MM.1S (cell line): ENCODE measurements around the gene SRRM3.
A peak's percentile ranks its signal among the peaks of the same experiment; 100 is the strongest.

Experiments
- DNase-seq: peaks from one replicate; pipeline ENCODE4 v3.0.0-alpha.2; 2015
- H2AFZ ChIP-seq: fragments of 300-600 bp; sonication (generic); 2 replicates; pipeline ENCODE4 v1.6.0; 2016; ENCODE audit warnings: antibody characterized with exemption, low read length
- H3F3A ChIP-seq: fragments of 300-600 bp; sonication (generic); 2 replicates; pipeline ENCODE4 v1.6.1; 2016; ENCODE audit warnings: mild to moderate bottlenecking, antibody characterized with exemption, low read length, moderate library complexity, mixed read lengths; ENCODE audit not compliant: insufficient read depth
- H3K27ac ChIP-seq: fragments of 300-600 bp; sonication (generic); 2 replicates; pipeline ENCODE4 v1.5.1; 2016; ENCODE audit warnings: mild to moderate bottlenecking, low read length
- H3K27me3 ChIP-seq: fragments of 300-600 bp; sonication (generic); replicated peaks from 2 replicates; pipeline ENCODE4 v1.6.0; 2016; ENCODE audit warnings: low read length; ENCODE audit not compliant: insufficient read depth
- H3K36me3 ChIP-seq: fragments of 300-600 bp; sonication (generic); replicated peaks from 2 replicates; pipeline ENCODE4 v1.6.1; 2016; ENCODE audit warnings: mild to moderate bottlenecking, low read length, mixed read lengths; ENCODE audit not compliant: insufficient read depth
- H3K4me1 ChIP-seq: fragments of 300-600 bp; sonication (generic); 2 replicates; pipeline ENCODE4 v1.6.1; 2016; ENCODE audit warnings: low read length, mixed read lengths
- H3K4me2 ChIP-seq: fragments of 300-600 bp; sonication (generic); 2 replicates; pipeline ENCODE4 v1.6.0; 2016; ENCODE audit warnings: low read depth, low read length
- H3K4me3 ChIP-seq: fragments of 300-600 bp; sonication (generic); 2 replicates; pipeline ENCODE4 v1.5.1; 2016; ENCODE audit warnings: low read length, mixed read lengths
- H3K79me2 ChIP-seq: fragments of 300-600 bp; sonication (generic); 2 replicates; pipeline ENCODE4 v1.6.1; 2016; ENCODE audit warnings: mixed run types, low read length, mixed read lengths
- H3K9ac ChIP-seq: fragments of 300-600 bp; sonication (generic); 2 replicates; pipeline ENCODE4 v1.6.1; 2016; ENCODE audit warnings: low read length, mixed read lengths
- H3K9me2 ChIP-seq: fragments of 300-600 bp; sonication (generic); replicated peaks from 2 replicates; pipeline ENCODE4 v1.6.1; 2016; ENCODE audit warnings: mild to moderate bottlenecking, low read length, mixed read lengths; ENCODE audit not compliant: insufficient read depth
- H3K9me3 ChIP-seq: fragments of 300-600 bp; sonication (generic); replicated peaks from 2 replicates; pipeline ENCODE4 v1.6.1; 2016; ENCODE audit warnings: mild to moderate bottlenecking, low read length, mixed read lengths; ENCODE audit not compliant: insufficient read depth
- H4K20me1 ChIP-seq: fragments of 300-600 bp; sonication (generic); 2 replicates; pipeline ENCODE4 v1.6.1; 2016; ENCODE audit warnings: mild to moderate bottlenecking, low read length, moderate library complexity, mixed read lengths; ENCODE audit not compliant: insufficient read depth
- EZH2 ChIP-seq: fragments of 300-600 bp; sonication (generic); optimal IDR thresholded peaks from 2 replicates; pipeline ENCODE3; 2017; ENCODE audit warnings: low read depth, mild to moderate bottlenecking, antibody characterized with exemption, low read length, mixed read lengths
- EZH2phosphoT487 ChIP-seq: fragments of 300-600 bp; sonication (generic); IDR thresholded peaks from 2 replicates; pipeline ENCODE4 v1.6.1; 2018; ENCODE audit warnings: antibody characterized with exemption, low read length
- TF ChIP-seq, protein P1 (sequence below): fragments of 300-600 bp; sonication (generic); IDR thresholded peaks from 2 replicates; pipeline ENCODE4 v1.5.1; 2016; ENCODE audit warnings: antibody characterized with exemption, low read length, mixed read lengths

SRRM3 gene

GRCh38 chr7:76318488-76319353, 117.0 kb downstream of the SRRM3 start:
- no peaks in the 10 kb centered on the region for H3K9me2 ChIP-seq
- H3K27me3 ChIP-seq, result no peaks in the 10 kb centered on the region
- peak overlapping the region; percentile 93 for H3K9ac ChIP-seq
- H3F3A ChIP-seq, result peaks cover 34% of the 10 kb centered on the region
- peaks cover 3% of the 10 kb centered on the region for H3K79me2 ChIP-seq
- H3K4me3 ChIP-seq, result peak overlapping the region; percentile 89
- H3K36me3 ChIP-seq, result no peaks in the 10 kb centered on the region
- TF ChIP-seq EZH2 (no peak), EZH2phosphoT487 (no peak)
- TF ChIP-seq, protein P1, sequence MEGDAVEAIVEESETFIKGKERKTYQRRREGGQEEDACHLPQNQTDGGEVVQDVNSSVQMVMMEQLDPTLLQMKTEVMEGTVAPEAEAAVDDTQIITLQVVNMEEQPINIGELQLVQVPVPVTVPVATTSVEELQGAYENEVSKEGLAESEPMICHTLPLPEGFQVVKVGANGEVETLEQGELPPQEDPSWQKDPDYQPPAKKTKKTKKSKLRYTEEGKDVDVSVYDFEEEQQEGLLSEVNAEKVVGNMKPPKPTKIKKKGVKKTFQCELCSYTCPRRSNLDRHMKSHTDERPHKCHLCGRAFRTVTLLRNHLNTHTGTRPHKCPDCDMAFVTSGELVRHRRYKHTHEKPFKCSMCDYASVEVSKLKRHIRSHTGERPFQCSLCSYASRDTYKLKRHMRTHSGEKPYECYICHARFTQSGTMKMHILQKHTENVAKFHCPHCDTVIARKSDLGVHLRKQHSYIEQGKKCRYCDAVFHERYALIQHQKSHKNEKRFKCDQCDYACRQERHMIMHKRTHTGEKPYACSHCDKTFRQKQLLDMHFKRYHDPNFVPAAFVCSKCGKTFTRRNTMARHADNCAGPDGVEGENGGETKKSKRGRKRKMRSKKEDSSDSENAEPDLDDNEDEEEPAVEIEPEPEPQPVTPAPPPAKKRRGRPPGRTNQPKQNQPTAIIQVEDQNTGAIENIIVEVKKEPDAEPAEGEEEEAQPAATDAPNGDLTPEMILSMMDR, result peak; percentile 42
- H2AFZ ChIP-seq, result peak overlapping the region; percentile 96
- peaks cover 18% of the 10 kb centered on the region for H3K4me1 ChIP-seq
- no peaks in the 10 kb centered on the region for H4K20me1 ChIP-seq
- DNase-seq, result peak; percentile 91
- peak overlapping the region; percentile 95 for H3K27ac ChIP-seq
- H3K4me2 ChIP-seq, result peak overlapping the region; percentile 94
- H3K9me3 ChIP-seq, result no peaks in the 10 kb centered on the region

DNA sequence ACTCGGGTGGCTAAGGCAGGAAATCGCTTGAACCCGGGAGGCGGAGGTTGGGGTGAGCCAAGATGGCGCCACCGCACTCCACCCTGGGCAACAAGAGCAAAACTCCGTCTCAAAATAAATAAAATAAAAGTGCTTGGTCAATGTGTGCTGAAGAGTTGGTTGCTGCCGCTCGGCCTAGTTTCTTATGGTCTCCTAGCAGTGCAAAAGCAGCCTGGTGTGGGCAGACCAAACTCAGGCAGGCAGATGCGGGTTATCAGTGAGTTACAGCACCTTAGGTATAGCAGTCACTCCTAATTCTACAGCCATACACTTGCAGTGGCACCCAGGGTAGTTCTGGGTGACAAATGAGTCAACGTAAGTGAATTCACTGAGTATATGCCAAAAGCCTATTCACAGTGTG, 123.4 kb downstream of the SRRM3 start:
- Histone ChIP-seq H3K36me3 (peaks cover 12% of the 10 kb centered on the region; the same call in 1 of the 2 replicates), H3K9me2 (no peaks in the 10 kb centered on the region), H3K79me2 (peaks cover 59% of the 10 kb centered on the region), H3K27me3 (no peaks in the 10 kb centered on the region), H3K9ac (no peak overlapping the region), H3K4me1 (peaks cover 2% of the 10 kb centered on the region), H4K20me1 (peaks cover 4% of the 10 kb centered on the region; the same call in 1 of the 2 replicates), H3K27ac (no peak overlapping the region), H3F3A (peaks cover 13% of the 10 kb centered on the region), H3K4me3 (no peak overlapping the region), H3K4me2 (no peak overlapping the region), H3K9me3 (no peaks in the 10 kb centered on the region), H2AFZ (no peak overlapping the region)
- DNase-seq, result no peak
- TF ChIP-seq EZH2phosphoT487 (no peak), EZH2 (no peak)
- TF ChIP-seq, protein P1, result no peak

GRCh38 chr7:76325811-76326210, 124.1 kb downstream of the SRRM3 start:
- Histone ChIP-seq H3F3A (peaks cover 12% of the 10 kb centered on the region; the same call in 1 of the 2 replicates), H3K9me2 (no peaks in the 10 kb centered on the region), H3K79me2 (peaks cover 66% of the 10 kb centered on the region), H3K4me3 (no peak overlapping the region), H3K4me2 (no peak overlapping the region), H2AFZ (no peak overlapping the region), H3K27me3 (no peaks in the 10 kb centered on the region), H3K9me3 (no peaks in the 10 kb centered on the region), H3K9ac (no peak overlapping the region), H3K27ac (no peak overlapping the region), H4K20me1 (peaks cover 11% of the 10 kb centered on the region; the same call in 1 of the 2 replicates), H3K4me1 (no peaks in the 10 kb centered on the region), H3K36me3 (peaks cover 12% of the 10 kb centered on the region; the same call in 1 of the 2 replicates)
- DNase-seq, result no peak
- TF ChIP-seq EZH2phosphoT487, result no peak
- TF ChIP-seq, protein P1, result no peak
- no peak for TF ChIP-seq EZH2
